Muscle layer of colon (tissue), 2 donors: ENCODE data around the gene PTPRO.
A peak's percentile ranks its signal among the peaks of the same experiment; 100 is the strongest.

Experiments used
- H3K27ac ChIP-seq: one replicate; pipeline ENCODE4 v1.7.0; 2013; ENCODE audit warnings: low read depth, mild to moderate bottlenecking, low read length, moderate library complexity
- H3K27me3 ChIP-seq, 2 donors: one replicate each; pipeline ENCODE4 v1.7.0; 2013; ENCODE audit warnings: low read length in 2 of 2, mild to moderate bottlenecking in 2 of 2; ENCODE audit not compliant: insufficient read depth in 2 of 2, control insufficient read depth in 1 of 2
- H3K36me3 ChIP-seq: one replicate; pipeline ENCODE4 v1.7.0; 2013; ENCODE audit warnings: mild to moderate bottlenecking, low read length; ENCODE audit not compliant: insufficient read depth
- H3K4me1 ChIP-seq: one replicate; pipeline ENCODE4 v1.7.0; 2013; ENCODE audit warnings: mild to moderate bottlenecking, low read length; ENCODE audit not compliant: insufficient read depth
- H3K4me3 ChIP-seq, 2 donors: one replicate each; pipeline ENCODE4 v1.7.0; 2013; ENCODE audit warnings: low read length in 2 of 2, low read depth in 1 of 2, mild to moderate bottlenecking in 1 of 2, moderate library complexity in 1 of 2
- H3K9ac ChIP-seq: one replicate; pipeline ENCODE4 v1.7.0; 2013; ENCODE audit warnings: low read length
- H3K9me3 ChIP-seq: one replicate; pipeline ENCODE4 v1.7.0; 2013; ENCODE audit warnings: mild to moderate bottlenecking, low read length
- donor health status: abdominal sarcoma.
- donor health status: Adenocarcinoma of cecum.

The PTPRO gene

GRCh38 chr12:15541996-15542631 is 219.8 kb downstream of the PTPRO start:
- H3K36me3 ChIP-seq: no peaks in the 10 kb centered on the region
- H3K27ac ChIP-seq: no peak overlapping the region
- H3K4me3 ChIP-seq: no peak overlapping the region
- peaks cover 10% of the 10 kb centered on the region for H3K4me1 ChIP-seq
- no peaks in the 10 kb centered on the region for H3K9me3 ChIP-seq
- H3K27me3 ChIP-seq: no peaks in the 10 kb centered on the region
- no peak overlapping the region for H3K9ac ChIP-seq

- Histone ChIP-seq H3K4me3 (no peak overlapping the region), H3K9me3 (no peaks in the 10 kb centered on the region), H3K9ac (no peak overlapping the region), H3K27me3 (no peaks in the 10 kb centered on the region), H3K36me3 (no peaks in the 10 kb centered on the region), H3K4me1 (peaks cover 10% of the 10 kb centered on the region), H3K27ac (no peak overlapping the region)
These were observed 221.0 kb downstream of the PTPRO start for GRCh38 chr12:15543347-15543746.

- H3K27me3 ChIP-seq: no peaks in the 10 kb centered on the region
- peaks cover 10% of the 10 kb centered on the region for H3K4me1 ChIP-seq
- no peak overlapping the region for H3K4me3 ChIP-seq
- H3K27ac ChIP-seq: no peak overlapping the region
- H3K9ac ChIP-seq: no peak overlapping the region
- no peaks in the 10 kb centered on the region for H3K36me3 ChIP-seq
- no peaks in the 10 kb centered on the region for H3K9me3 ChIP-seq
These were observed 222.3 kb downstream of the PTPRO start for GRCh38 chr12:15544589-15544988.

GRCh38 chr12:15545334-15545733 is 223.0 kb downstream of the PTPRO start:
- H3K9me3 ChIP-seq: no peaks in the 10 kb centered on the region
- no peak overlapping the region for H3K4me3 ChIP-seq
- H3K36me3 ChIP-seq: no peaks in the 10 kb centered on the region
- H3K4me1 ChIP-seq: peaks cover 9% of the 10 kb centered on the region
- H3K27me3 ChIP-seq: no peaks in the 10 kb centered on the region
- no peak overlapping the region for H3K9ac ChIP-seq
- no peak overlapping the region for H3K27ac ChIP-seq

- no peak overlapping the region for H3K9ac ChIP-seq
- H3K4me1 ChIP-seq: peaks cover 5% of the 10 kb centered on the region
- H3K36me3 ChIP-seq: no peaks in the 10 kb centered on the region
- no peaks in the 10 kb centered on the region for H3K27me3 ChIP-seq
- no peaks in the 10 kb centered on the region for H3K9me3 ChIP-seq
- no peak overlapping the region for H3K4me3 ChIP-seq
- peak overlapping the region; percentile 32 for H3K27ac ChIP-seq
These were observed 223.9 kb downstream of the PTPRO start for GRCh38 chr12:15546102-15546701.

GRCh38 chr12:15547063-15547462 is 224.8 kb downstream of the PTPRO start:
- Histone ChIP-seq H3K36me3 (no peaks in the 10 kb centered on the region), H3K4me3 (no peak overlapping the region), H3K27me3 (no peaks in the 10 kb centered on the region), H3K27ac (no peak overlapping the region), H3K9me3 (no peaks in the 10 kb centered on the region), H3K4me1 (peaks cover 5% of the 10 kb centered on the region), H3K9ac (no peak overlapping the region)

GRCh38 chr12:15547691-15548090 is 225.4 kb downstream of the PTPRO start:
- Histone ChIP-seq H3K27me3 (no peaks in the 10 kb centered on the region), H3K4me3 (no peak overlapping the region), H3K36me3 (no peaks in the 10 kb centered on the region), H3K9me3 (no peaks in the 10 kb centered on the region), H3K4me1 (peaks cover 5% of the 10 kb centered on the region), H3K9ac (no peak overlapping the region), H3K27ac (no peak overlapping the region)

GRCh38 chr12:15550793-15551192 is 228.5 kb downstream of the PTPRO start:
- H3K36me3 ChIP-seq: no peaks in the 10 kb centered on the region
- no peak overlapping the region for H3K9ac ChIP-seq
- no peaks in the 10 kb centered on the region for H3K9me3 ChIP-seq
- no peak overlapping the region for H3K27ac ChIP-seq
- no peaks in the 10 kb centered on the region for H3K27me3 ChIP-seq
- H3K4me3 ChIP-seq: no peak overlapping the region
- peaks cover 4% of the 10 kb centered on the region for H3K4me1 ChIP-seq

GRCh38 chr12:15555446-15555845 is 233.1 kb downstream of the PTPRO start:
- H3K9ac ChIP-seq: no peak overlapping the region
- no peaks in the 10 kb centered on the region for H3K4me1 ChIP-seq
- no peaks in the 10 kb centered on the region for H3K9me3 ChIP-seq
- no peak overlapping the region for H3K4me3 ChIP-seq
- no peaks in the 10 kb centered on the region for H3K27me3 ChIP-seq
- no peaks in the 10 kb centered on the region for H3K36me3 ChIP-seq
- no peak overlapping the region for H3K27ac ChIP-seq

- H3K27ac ChIP-seq: no peak overlapping the region
- H3K4me3 ChIP-seq: no peak overlapping the region
- no peaks in the 10 kb centered on the region for H3K27me3 ChIP-seq
- H3K9ac ChIP-seq: no peak overlapping the region
- no peaks in the 10 kb centered on the region for H3K36me3 ChIP-seq
- no peaks in the 10 kb centered on the region for H3K4me1 ChIP-seq
- H3K9me3 ChIP-seq: no peaks in the 10 kb centered on the region
These were observed 234.2 kb downstream of the PTPRO start for GRCh38 chr12:15556411-15557102.

- Histone ChIP-seq H3K4me1 (peaks cover 4% of the 10 kb centered on the region), H3K4me3 (no peak overlapping the region), H3K9ac (no peak overlapping the region), H3K27ac (no peak overlapping the region), H3K36me3 (no peaks in the 10 kb centered on the region), H3K27me3 (no peaks in the 10 kb centered on the region), H3K9me3 (no peaks in the 10 kb centered on the region)
These were observed 236.7 kb downstream of the PTPRO start for GRCh38 chr12:15558915-15559528.
